A549 (cell line): Measurements from ENCODE around the gene ZNF747.

ENCODE experiments used
- BHLHE40 ChIP-seq: IDR thresholded peaks from 2 replicates; pipeline ENCODE4 v1.6.1; 2012; ENCODE audit warnings: low read depth, low read length, inconsistent platforms
- CEBPB ChIP-seq, 2 experiments: fragments of >200 bp in 1 of 2; sonication (Bioruptor Twin) in 1 of 2; formaldehyde crosslinking in 1 of 2; IDR thresholded peaks; 2 replicates each; pipeline ENCODE4 v1.6.1; 2012 to 2016
- CHD2 ChIP-seq: fragments of 150-350 bp; IDR thresholded peaks from 2 replicates; pipeline ENCODE4 v1.6.1; 2014; ENCODE audit warnings: low read length; ENCODE audit not compliant: partially characterized antibody
- EP300 ChIP-seq, 2 experiments: fragments of >200 bp; sonication (Bioruptor Twin); formaldehyde crosslinking; IDR thresholded peaks; 2 replicates in 1 of 2; 3 replicates in 1 of 2; pipeline ENCODE4 v1.6.1; 2016 to 2017
- JUN ChIP-seq, 2 experiments: fragments of >200 bp; sonication (Bioruptor Twin); formaldehyde crosslinking; IDR thresholded peaks; 2 replicates in 1 of 2; 3 replicates in 1 of 2; pipeline ENCODE4 v1.6.1; 2016 to 2017
- KDM1A ChIP-seq: fragments of 200-600 bp; sonication (generic); IDR thresholded peaks from 2 replicates; pipeline ENCODE4 v1.6.1; 2016; ENCODE audit warnings: low read depth, mild to moderate bottlenecking
- MAX ChIP-seq: IDR thresholded peaks from 2 replicates; pipeline ENCODE4 v1.6.1; 2012
- NPAS2 ChIP-seq: fragments of 250-450 bp; sonication (Bioruptor Pico); IDR thresholded peaks from 2 replicates; pipeline ENCODE4 v1.8.0; 2022; ENCODE audit warnings: mild to moderate bottlenecking, moderate library complexity, borderline replicate concordance
- POLR2A ChIP-seq: IDR thresholded peaks from 2 replicates; pipeline ENCODE4 v1.6.1; 2012; ENCODE audit warnings: mild to moderate bottlenecking, low read length
- POLR2AphosphoS2 ChIP-seq: conservative IDR thresholded peaks from 2 replicates; pipeline ENCODE4 v1.6.1; 2012; ENCODE audit warnings: low read length, improper control_type of control experiment, inconsistent platforms
- RAD21 ChIP-seq, 2 experiments: fragments of >200 bp in 1 of 2; sonication (Bioruptor Twin) in 1 of 2; formaldehyde crosslinking in 1 of 2; IDR thresholded peaks in 1 of 2; conservative IDR thresholded peaks in 1 of 2; 2 replicates in 1 of 2; 3 replicates in 1 of 2; pipeline ENCODE4 v1.6.1; 2012 to 2018; ENCODE audit warnings: inconsistent platforms in 1 of 2
- TFCP2L1 ChIP-seq: fragments of 250-450 bp; sonication (Bioruptor Pico); IDR thresholded peaks from 2 replicates; pipeline ENCODE4 v1.5.0; 2021; ENCODE audit warnings: mild to moderate bottlenecking
- TF ChIP-seq, protein P1 (sequence below): fragments of >200 bp; sonication (Bioruptor Twin); formaldehyde crosslinking; IDR thresholded peaks from 3 replicates; pipeline ENCODE4 v1.5.1; 2016

GRCh38 chr16:30570636-30571444 lies 36.2 kb upstream of the ZNF747 start:
- TF ChIP-seq, protein P1, sequence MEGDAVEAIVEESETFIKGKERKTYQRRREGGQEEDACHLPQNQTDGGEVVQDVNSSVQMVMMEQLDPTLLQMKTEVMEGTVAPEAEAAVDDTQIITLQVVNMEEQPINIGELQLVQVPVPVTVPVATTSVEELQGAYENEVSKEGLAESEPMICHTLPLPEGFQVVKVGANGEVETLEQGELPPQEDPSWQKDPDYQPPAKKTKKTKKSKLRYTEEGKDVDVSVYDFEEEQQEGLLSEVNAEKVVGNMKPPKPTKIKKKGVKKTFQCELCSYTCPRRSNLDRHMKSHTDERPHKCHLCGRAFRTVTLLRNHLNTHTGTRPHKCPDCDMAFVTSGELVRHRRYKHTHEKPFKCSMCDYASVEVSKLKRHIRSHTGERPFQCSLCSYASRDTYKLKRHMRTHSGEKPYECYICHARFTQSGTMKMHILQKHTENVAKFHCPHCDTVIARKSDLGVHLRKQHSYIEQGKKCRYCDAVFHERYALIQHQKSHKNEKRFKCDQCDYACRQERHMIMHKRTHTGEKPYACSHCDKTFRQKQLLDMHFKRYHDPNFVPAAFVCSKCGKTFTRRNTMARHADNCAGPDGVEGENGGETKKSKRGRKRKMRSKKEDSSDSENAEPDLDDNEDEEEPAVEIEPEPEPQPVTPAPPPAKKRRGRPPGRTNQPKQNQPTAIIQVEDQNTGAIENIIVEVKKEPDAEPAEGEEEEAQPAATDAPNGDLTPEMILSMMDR, result no peak
- TF ChIP-seq EP300 (IDR thresholded peaks at IDR 0.05) (no peak), NPAS2 (no peak), TFCP2L1 (CRISPR knock-in tag) (no peak), JUN (IDR thresholded peaks at IDR 0.05) (no peak), POLR2A (no peak; the same call in 1 of the 2 replicates), RAD21 (conservative IDR thresholded peaks at IDR 0.05 in 1 of 2, IDR thresholded peaks at IDR 0.05 in 1 of 2) (no peak), CEBPB (IDR thresholded peaks at IDR 0.05) (no peak), KDM1A (no peak), CHD2 (no peak), BHLHE40 (no peak), MAX (no peak), POLR2AphosphoS2 (no peak)
